C4-2B (cell line): ENCODE measurements around the gene LNX2.

Source experiments
- H3K27ac ChIP-seq: fragments of 450-650 bp; 2 replicates; pipeline ENCODE4 v1.5.1; 2017
- ZFX ChIP-seq: fragments of 450-650 bp; IDR thresholded peaks from 2 replicates; pipeline ENCODE4 v1.6.1; 2017
- TF ChIP-seq, protein P1 (sequence below): fragments of 450-650 bp; conservative IDR thresholded peaks from 2 replicates; pipeline ENCODE4 v1.5.1; 2017; ENCODE audit warnings: mild to moderate bottlenecking

The LNX2 gene

DNA sequence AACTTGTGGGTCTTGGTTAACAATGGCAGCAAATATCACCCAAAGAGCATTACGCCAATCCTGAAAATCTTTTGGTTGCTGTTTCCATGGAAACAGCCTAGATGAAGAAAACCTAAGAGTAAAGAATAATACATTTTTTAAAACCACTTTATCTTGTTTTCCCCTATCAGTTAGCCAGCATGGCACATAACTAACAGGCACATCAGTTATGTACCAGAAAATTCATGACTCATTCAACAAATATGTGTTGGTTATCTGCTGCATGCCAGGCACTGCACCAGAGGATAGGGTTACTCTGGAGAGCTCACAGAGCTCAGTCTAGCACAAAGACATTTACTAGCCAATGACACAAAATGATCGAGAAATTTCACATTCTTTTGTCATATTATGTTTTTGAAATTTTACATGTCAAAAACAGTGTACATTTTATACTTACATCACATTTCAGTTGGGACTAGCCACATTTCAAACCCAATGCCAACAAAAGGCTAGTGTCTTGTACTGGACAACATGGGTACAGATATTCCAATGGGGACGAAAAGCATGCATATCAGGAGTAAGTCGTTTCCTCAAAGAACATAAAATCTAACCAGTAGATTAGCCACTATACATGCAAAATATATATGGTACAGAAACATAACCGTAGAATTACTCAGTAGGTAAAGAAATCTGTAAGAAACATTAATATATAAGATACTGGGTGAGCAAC lies 20.3 kb downstream of the LNX2 start:
- no peak for TF ChIP-seq ZFX
- TF ChIP-seq, protein P1, sequence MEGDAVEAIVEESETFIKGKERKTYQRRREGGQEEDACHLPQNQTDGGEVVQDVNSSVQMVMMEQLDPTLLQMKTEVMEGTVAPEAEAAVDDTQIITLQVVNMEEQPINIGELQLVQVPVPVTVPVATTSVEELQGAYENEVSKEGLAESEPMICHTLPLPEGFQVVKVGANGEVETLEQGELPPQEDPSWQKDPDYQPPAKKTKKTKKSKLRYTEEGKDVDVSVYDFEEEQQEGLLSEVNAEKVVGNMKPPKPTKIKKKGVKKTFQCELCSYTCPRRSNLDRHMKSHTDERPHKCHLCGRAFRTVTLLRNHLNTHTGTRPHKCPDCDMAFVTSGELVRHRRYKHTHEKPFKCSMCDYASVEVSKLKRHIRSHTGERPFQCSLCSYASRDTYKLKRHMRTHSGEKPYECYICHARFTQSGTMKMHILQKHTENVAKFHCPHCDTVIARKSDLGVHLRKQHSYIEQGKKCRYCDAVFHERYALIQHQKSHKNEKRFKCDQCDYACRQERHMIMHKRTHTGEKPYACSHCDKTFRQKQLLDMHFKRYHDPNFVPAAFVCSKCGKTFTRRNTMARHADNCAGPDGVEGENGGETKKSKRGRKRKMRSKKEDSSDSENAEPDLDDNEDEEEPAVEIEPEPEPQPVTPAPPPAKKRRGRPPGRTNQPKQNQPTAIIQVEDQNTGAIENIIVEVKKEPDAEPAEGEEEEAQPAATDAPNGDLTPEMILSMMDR: no peak
- no peak overlapping the region for H3K27ac ChIP-seq

DNA sequence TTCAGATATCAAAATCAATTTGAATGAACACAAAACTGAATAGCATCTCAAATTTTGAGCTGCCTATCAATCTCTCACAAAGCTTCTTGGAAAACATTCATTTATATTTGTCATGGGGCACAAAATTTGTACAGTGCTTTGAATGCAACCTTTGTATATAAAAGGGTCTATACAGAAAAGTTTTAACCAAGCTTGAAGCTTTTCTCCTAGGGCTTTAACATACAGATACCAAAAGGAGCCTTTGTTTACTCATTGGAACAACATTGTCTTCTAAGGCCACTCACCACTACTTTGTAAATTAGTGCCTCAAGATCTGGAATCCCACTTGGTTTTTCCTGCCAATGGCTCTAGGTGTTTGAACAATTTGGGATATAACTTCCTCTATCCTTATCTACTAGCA lies 21.2 kb downstream of the LNX2 start:
- TF ChIP-seq, protein P1: no peak
- TF ChIP-seq ZFX: no peak
- no peak overlapping the region for H3K27ac ChIP-seq

DNA sequence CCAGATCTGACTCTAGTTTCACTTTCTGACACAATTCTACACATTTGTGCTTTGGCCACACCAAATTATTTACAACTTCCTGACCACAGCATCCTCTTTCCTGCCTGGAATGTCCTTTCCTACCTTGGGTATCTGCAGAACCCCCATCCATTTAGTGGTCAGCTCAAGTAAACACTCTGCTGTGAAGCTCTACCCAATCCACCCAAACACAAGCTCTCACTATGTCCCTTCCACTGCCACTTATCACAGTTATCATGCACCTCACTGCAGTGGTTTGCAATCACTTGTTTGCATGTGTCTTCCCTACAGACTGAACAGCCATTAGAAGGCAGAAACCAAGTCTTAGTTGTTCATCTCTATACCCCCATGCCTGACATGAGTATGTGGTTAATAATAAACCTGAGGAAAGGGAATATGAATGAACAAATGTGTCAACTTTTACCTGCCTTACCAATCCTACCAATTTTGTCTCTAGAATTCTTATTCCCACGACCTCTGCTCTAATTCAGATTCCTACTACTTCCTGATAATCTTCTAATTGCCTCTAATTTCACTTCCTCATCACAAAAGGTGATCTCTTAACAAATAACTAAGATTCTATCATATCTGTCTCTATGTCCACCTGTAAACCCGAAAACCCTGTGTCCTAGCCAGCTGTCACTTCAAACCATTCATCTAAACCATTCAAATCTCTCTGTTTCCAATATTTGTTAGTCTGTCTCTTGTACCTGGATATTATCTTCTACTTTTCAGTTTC lies 25.1 kb downstream of the LNX2 start:
- no peak for TF ChIP-seq ZFX
- TF ChIP-seq, protein P1: no peak
- no peak overlapping the region for H3K27ac ChIP-seq

DNA sequence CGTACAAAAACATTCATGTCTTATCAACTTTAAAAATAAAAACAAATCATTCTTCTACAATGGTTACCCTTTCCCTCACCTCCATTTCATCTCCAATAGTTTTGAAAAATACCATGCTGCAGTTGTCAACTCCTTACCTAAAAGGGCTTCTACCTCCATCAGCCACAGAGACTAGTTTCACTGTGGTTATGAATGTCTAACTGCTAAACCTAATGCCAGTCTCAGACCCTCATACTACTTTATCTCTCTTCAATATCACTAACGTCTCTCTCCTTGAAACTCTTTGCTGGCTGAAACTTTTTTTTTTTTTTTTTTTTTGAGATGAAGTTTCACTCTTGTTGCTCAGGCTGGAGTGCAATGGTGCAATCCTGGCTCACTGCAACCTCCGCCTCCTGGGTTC lies 27.1 kb downstream of the LNX2 start:
- TF ChIP-seq, protein P1: no peak
- TF ChIP-seq ZFX: no peak
- H3K27ac ChIP-seq: no peak overlapping the region

DNA sequence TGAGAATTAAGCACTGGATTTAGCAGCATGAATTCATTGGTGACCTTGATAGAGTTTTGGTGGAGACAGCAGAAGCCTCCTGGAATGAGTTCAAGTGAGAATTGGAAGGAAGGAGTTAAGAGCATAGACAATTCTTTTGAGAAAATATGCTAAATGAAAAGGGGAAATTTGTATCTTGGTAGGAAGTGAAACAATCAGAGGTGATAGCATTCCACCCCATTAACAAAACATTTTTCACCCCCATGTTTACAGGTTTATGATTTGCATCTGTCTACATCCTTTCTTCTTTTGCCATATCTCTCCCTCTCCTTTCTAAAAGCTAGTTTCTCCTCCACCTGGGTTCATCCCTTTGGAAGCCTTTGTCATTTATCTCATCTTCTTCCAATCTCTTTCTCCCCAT lies 27.5 kb downstream of the LNX2 start:
- no peak for TF ChIP-seq ZFX
- TF ChIP-seq, protein P1: no peak
- H3K27ac ChIP-seq: no peak overlapping the region

DNA sequence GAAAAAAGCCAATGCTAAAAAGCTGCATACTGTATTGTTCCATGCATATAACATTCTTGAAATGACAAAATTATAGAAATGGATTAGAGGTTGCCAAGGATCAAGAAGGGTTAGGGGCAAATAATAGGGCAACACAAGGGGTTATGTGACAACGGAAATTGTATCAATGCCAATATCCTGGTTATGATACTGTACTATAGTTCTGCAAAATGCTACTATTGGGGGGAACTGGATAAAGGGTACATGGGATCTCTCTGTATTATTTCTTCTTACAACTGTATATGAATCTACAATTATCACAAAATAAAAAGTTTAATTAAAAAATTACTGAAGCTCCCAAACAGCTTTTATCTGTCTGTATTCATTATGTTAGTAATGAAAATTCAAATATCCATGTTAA lies 31.9 kb downstream of the LNX2 start:
- no peak for TF ChIP-seq ZFX
- TF ChIP-seq, protein P1: no peak

DNA sequence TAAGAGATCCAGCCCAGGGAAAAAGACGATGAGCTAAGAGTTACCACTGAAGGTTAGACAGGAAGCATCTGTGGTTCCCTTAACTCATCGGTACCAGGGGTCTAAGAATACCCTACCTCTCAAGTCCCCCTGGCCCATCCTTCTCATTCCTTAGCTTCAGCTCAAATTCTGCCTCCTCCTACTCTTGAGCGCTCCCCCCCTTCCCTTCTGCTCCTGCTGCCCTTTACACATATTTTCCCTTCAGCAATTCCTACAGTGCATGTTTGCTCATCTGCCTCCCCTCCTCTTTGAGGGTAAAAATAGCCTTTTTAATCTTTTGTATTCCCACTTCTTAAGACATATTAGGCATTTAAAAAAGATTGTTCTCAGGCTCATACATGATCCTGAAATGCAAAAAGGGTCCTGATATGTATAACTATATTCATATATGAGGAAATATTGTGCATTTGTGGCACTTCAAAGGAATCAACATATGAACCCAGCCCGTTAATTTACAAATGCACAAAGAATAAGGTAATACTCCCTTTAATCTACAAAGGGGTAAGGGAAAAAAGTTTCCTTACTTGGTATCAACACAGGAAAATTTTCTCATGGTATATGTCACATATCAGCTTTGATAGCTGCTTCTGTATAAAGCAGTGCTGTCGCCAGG lies 33.1 kb downstream of the LNX2 start:
- TF ChIP-seq, protein P1: no peak
- TF ChIP-seq ZFX: no peak
- no peak overlapping the region for H3K27ac ChIP-seq

More for the DNA sequence above, 31.9 kb downstream of the LNX2 start:
- H3K27ac ChIP-seq: no peak overlapping the region
